ENCODE measurements around the gene ZNF516.

Gene ZNF516

DNA sequence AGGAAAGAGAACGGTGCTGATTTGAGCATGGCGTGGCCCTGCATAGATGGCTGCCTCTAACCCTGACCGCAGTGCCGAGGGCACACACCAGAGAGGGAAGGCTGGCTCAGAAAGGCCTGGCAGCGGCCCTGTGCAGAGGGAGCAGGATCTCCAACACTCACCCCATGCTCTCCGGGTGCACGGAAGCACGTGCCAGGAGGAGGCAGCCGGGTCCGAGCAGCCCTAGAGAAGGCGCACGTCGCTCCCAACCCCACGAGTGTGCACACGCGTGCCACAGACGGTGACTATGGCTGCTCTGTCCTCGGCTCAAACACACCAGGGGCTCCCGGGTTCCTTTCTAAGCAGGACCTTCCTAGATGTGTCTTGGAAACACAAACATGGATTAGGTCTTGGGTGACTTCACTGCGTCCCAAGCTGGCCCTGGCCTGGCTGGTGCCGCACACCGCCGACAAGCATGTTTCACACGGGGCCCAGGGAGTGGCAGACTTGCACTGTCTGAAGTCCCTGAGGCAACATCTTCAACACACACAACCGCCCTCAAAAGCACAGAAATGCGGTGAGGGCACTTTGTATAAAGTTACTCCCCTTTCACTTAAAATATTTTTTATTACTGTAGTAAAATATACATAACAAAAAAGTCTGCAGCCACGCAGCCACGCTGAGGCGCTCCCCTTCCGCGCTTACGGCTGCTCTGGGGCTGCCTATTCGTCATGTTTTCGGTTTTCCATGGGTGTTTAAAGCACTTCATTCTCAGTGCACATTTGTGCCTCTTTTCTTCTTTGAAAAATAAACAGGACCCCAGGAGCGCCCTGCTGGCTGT is 110.0 kb downstream of the ZNF516 start:
- no peak for DNase-seq

DNA sequence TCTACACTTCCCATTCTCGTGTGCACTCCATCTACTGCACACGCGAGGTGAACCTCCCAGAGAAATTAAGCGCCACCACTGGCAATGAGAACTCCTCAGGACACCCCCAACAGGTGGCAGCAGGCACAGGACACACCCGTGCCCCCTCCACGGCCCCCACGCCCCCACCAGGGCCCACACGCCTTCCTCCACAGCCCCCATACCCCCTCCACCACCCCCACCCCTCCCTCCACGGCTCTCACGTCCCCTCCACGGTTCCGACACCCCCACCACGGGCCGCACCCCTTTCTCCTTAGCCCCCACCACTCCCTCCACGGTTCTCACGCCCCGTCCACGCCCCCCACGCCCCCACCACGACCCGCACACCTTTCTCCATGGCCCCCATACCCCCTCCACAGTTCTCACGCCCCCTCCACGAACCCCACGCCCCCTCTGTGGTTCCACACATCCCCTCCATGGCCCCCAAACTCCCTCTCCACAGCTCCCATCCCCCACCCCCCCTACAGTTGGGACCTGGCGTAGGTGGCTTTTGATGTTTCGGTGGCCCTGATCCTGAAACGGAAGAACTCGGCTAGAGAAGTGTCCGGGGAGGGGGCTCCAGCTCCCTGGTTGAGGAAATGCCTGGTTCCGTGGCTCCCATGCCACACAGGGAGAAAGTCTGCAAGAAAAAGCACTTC is 110.8 kb downstream of the ZNF516 start:
- no peak for DNase-seq

DNA sequence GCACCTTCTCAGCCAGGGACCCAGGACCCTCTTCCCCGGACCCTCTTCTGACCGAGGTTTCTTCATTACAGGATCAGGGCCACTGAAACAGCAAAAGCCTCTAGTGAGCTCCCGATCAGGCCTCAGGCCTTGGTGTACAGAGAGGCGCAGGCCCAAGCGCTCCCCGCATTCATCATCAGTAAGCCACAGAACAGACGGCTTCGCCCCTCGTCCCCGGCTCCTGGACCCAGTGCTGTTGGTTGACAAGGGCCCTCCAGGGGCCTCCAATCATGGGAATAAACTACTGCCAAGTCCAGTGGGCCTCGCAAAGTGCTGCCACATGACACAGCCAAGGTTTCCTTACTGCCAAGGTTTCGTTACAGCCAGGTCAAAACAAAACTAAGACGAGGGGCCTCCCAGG is 111.4 kb downstream of the ZNF516 start:
- DNase-seq, result no peak

DNA sequence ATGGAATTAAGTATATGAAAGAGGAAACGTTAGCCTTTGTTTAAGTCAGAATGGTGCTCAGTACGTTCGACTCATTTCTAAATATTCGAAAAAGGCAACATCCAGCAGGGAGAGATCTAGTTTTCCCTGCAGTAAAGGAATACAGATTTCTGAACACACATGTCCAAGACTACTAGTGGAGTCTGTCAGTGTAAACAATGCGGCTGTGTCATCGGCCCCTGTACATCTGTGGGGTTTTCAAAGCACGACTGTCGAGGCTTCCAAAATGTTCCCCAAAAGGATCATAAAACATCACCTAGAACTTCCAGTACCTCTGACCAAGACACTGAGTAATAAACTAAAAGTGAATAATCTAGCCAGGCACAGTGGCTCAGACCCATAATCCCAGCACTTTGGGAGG is 112.8 kb downstream of the ZNF516 start:
- no peak for DNase-seq

DNA sequence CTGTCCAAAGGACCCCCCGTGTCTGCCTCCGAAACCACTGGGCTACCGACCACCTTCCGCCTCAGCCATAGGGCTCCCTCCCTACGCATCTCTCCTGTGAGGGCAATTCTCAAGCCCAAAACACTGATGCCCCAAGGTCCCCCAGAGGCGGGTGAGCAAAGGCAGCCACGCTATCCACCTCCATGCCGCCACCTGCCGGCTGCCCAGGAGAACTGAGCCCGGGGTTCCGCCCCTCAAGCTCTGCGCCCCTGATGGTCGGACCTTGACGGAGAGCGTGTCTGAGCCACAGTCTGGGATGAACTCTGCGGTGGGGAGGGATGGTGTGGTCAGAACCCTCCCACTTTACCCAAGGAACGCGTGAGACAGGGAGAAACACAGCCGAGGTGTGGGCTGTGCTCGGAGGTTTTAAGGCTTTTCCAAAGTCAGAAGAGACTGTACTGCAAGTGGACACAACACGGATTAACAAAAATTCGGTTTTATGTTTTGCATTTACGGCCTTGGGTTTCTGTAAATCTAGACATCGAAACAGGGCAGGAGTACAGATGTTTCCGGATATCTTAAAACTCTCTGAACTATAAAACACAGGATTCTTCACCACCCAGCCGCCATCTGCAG is 114.1 kb downstream of the ZNF516 start:
- DNase-seq, result no peak

DNA sequence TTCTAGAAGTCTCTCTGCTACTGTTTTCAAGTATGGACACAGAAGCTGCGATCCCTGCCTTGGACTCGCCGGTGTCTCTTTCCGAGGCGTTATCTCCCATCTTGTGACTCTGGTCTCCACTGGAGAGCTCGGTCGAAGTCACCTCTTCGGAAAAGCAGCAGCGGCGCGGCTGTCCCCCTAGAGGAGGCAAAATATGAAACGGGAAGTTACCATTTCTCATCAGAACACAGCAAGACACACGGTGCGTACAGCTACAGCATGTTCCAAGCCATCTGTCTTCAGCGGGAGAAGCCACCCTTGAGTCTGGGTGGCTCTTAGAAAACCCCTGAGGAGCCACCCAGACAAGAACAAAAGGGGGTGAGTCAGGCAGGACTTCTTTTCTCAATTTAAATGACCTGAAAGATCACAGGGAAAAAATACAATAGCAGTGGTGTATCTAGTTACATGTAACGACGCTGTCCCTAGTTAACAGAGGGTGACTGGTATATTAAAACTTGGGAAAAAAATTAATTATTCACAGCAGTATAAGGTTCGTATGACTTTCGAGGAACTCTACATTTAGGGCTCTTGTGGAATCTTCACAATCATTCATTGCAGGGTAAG is 114.8 kb downstream of the ZNF516 start:
- no peak for DNase-seq

DNA sequence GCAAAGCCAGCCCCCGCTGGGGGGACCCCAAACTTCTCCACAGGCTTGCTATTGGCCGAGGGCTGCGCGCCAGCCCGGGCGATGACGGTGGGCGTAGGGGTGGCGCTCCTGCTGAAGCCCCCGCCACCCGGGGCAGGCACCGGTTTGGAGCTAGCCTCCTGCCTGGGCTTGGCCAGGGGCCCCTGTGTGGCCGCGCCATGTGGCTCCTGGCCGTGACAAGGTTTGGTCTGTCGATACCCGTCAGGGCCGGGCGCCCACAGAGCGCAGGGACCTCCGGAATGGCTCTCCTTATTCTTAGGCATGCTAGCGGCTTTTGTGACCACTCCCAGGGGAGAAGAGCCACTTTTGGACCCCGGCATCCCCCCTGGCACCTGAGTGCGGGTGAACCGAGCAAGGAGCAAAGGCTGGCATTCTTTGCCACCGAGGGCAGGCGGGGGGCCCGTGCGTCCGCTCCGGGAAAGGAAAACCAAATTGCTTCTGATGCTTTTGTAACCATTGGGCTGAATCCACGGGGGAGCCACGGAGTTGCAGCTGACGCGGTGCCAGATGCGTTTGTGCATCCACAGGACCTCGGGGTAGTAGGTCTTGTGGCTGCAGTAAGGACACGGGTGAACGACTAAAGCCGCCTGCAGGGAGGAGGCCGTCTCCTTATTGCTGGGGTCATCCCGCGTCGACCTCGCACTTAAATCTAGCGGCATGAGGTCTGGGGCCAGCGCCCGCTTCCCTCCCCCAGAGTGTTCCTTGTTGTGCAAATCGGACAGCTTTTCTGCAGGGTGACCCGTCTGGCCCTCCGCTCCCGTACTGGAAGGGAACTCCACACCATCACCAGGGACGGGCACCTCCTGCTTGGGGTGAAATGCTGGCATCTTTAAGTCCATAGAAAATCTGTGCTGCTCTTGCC is 115.6 kb downstream of the ZNF516 start:
- no peak for DNase-seq

DNA sequence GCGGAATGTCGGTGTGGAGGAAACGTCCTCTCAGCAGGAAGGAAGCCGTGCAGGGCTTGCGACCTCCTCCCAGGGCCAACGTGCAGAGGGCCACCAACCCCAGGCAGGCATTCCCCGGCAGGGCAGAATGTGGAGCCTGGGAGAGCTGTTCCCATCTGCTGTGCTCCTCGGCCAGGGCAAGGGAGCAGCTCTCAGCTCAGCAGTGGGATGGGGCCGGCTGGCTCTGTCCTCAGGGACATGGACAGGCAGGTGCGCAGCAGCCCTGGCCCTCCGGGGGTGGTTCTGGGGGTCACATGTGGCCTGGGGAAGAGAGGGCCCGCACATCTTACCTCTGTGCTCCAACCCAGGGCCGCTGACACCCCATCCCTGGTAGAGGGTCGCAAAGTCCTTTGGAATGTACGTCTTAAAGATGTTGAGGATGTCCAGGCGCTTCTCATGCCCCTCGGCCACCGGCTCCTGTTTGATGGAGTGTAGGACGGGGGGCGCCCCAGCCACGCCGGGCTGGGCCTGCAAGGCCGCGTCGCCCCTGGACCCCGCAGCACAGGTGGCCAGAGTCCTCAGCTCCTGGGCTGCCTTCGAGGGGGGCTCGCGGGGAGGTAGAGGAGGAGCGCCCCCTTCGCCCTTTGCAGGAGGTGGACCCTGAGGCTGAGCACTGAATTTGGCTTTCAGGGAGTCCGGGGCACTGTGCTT is 116.4 kb downstream of the ZNF516 start:
- no peak for DNase-seq

DNA sequence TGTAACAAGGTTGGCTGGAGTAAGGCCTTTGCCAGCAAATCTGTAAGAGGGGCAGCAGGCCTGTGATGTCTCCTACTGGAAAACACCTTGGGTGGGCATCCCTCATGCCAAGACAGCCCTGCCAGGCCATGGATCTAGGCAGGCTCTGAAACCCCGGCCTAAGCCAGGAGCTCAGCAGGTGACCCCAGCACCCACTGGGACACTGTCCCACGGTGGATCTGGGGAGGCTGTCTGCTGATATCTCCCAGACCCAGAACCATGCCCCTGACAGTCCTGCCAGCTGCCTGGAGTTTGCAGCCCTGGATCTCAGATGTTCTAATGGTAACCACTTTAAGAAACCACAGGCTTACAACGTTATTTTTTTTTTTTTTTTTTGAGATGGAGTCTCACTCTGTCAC is 117.7 kb downstream of the ZNF516 start:
- DNase-seq, result no peak

DNA sequence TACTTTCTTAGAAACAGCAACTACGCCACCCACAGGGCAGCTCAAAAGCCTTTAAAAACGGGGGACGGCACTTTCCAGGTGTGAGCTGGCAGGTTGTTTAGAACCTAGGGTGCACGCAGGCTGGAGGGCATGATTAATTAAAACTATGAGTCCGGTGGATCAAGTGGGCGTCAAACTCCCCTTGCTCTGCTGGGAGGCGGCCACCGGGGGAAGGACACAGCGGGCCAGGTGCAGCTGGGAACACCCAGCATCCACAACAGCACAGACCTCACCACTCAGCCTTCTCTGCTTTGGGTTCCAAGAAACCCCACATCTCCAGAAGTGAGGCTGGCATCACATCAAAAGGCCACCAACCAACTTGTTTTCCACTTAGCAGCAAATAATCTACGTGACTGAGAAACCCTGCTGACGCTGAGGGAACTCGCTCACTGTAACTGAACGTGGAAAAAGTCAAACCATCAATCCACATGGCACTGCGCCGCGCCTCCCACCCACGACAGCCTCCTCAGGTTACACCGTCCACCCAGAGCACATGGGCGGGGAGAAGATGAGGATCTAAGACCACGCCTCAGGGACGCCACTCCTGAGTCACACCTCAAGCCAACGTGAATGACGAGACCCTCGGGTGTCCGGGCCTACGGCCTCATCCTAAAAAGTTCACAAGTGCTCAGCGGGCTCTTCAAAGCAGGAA is 118.2 kb downstream of the ZNF516 start:
- no peak for DNase-seq

DNA sequence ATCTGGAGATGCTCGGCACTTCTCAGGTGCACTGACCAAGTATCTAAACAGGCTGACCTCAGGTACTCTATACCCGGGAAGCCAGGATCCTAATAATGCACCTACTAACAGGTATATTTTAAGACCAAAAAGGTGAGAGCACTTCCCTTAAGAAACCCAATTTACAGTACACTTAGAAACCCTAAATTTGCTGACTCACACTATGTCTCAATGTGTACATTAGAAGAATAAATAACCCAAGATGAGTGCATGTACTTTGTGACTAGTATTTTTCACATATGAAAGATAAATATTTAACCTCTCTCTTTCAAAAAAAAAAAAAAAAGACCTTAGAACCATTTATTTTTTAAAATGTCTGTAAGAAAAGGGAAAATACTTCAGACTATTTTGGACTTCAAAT is 118.8 kb downstream of the ZNF516 start:
- no peak for DNase-seq

DNA sequence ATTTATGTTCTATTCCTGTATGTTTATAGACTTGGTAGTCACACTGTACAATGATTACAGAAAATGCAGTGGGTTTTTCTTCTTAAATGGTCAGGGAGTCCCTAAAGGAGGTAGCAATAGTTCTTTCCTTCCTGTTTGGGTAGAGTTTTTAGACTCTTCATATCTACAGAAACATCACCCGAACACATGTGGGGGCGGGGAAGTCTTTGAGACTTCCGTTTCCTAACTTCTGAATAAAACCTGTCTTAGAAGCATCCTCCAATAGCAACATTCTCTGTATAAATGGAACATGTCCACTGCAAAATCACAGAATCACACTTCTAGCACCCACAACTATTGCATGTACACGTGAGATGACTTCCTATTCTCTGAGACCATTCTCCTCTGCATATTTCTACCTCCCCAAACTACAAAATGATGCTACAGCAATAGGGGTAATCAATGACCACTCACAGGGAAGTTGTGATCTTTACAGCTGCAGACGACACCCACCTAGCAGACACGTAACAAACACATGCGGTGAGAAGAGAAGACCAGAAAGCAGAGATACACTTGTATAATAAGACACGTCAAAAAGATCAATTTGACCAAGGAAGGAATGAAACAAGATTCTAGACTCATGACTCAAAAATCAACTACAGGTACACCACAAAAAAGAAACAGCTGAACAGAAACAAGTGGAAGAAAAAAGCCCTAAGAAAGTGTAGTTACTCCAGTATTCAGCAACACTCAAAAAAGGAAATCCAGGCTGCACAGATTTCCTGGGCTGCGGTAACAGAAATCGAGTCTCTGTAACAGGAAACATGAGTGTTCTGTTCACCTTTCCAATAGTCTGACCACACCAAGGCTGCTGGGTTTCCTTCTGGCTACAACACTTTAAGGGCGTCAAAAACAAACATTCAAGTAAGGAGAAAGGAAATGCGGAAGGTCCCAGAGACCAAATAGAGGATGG is 120.4 kb downstream of the ZNF516 start:
- DNase-seq, result no peak

DNA sequence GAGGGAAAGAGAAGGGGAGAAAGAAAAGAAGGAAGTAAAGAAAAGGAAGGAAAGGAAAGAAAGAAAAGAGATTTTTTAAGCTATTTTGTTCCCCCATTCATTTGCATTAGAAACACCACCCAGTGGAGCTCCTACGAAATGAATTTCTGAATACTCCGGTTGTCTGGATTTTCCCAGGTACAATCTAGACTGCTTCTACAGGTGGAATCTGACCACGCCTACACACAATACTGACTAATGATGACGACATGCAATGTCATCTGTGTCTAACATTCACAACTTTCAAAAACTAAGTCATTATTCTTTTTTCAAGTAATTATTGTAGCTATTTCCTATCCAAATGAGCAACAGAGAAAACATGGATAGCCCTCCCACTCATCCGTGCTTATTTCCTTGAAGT is 121.7 kb downstream of the ZNF516 start:
- no peak for DNase-seq

DNA sequence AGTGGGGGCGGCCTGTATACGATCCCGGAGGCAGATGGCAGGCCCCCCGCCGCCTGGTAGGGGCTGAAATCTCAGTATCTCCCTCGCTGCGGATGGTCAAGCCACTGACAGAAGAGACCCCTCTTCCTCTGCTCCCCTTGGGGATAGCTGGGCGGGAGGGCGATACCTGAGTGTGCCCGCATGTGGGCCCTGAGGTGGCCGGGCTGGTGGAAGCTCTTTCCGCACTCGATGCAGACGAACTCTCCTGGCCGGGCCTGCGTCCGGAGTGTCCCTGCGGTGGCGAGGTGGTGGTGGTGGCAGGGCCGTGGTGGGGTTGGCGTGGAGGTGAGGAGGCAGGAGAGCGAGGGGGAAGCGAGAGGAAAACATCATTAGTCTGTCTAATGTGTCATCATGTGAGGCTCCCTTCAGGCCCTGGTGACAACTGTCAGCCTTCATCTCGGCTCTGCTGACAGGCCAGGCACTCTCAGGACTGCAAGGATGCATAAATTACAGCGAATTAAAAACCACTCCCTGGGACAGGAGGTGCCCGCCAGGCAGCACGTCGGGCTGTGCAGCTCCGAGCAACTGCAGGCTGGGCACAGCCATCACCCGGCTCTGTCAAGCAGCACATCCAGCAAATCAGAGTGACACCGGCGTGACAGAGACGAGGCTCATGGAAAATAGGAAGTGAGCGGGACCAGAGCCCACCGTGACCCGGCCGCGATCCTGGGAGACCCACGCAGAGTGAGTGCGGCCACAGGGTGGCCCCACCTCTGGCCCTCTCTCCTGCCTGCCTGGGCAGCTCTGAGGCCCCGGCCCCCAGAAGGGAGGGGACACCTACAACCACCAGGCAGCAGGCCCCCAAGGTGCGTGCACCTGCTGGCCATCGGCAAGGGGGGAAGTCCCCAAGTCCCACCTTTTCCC is 123.5 kb downstream of the ZNF516 start:
- no peak for DNase-seq

DNA sequence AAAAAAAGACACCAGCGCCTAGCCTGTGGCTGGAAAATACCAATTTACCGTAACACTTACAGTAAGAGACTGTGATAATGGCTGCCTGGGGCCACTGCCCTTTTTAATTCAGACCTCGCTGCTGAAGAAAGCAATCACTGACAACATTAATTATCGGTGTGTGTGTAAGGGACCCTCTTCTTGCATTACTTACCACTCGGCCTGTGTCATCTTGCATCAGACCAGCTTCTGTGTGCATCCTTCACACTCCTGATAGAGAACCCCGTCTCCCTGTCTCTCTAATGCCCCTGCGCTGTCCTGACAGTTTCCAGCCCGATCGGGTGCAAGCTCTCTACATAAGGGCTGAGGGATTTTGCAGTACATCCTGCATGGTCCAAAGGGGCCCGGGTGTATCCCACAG is 124.4 kb downstream of the ZNF516 start:
- no peak for DNase-seq

DNA sequence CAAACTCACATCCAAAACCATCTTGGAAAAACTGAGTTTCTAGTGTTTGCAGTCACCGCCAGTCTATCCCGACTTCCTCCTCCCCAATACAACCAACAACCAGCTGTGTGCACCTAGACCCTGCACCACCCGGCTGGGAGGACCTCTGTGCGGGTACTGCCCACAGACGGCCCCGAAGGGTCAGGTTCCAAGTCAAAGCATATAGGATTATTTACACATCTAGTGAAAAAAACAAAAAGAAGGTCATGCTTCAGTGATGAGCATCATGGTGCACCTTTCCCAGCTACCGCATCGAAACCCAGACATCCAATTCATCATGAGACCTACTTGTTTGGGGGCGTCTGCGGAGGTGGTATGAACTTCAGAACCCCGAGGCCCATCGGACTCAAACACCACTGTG is 124.8 kb downstream of the ZNF516 start:
- DNase-seq, result no peak

DNA sequence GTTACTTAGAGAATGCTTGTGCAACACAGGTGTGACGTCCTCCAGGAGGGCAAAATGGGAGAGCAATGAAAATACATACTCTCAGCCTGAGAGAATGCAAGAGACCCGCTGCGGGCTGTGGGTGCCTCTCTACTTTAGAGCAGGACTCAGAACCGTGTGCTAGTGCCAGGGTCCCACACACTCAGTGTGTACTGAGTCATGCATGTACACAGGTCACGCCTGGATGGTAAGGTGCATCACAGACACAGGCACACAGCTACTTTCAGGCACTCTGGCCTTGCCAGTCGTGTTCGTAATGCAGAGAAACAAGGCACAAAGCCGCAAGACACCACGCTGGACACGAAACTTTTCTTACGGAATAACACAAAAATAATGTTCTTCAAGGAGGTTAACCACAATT is 125.3 kb downstream of the ZNF516 start:
- DNase-seq, result no peak

DNA sequence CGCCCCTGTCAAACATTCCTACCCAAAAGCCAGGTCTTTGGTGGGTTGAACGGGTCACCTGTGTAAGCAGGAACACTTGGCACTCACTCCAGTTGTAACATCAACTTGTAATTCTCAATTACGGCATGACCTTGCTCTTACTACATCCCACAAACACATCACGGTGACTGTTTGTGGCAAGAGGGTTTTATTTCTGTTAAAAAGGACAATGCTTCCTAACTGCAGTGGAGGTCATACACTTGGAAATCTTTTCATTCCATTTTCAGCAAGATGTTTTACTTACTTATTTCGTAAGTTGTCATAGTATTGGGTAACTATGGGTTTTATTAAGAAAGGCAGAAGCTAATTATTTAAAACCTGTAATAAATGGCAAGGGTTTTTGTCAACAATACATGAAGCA is 126.1 kb downstream of the ZNF516 start:
- no peak for DNase-seq

All from amygdala (tissue), 56 donors.